ENCODE data around the gene EFCAB9.

Gene EFCAB9

GRCh38 chr5:172178301-172178987 lies 15.5 kb upstream of the EFCAB9 start:
- TF ChIP-seq CTCF (IDR thresholded peaks at IDR 0.05; ENCODE audit: extremely low read depth, insufficient read depth, missing control alignments), result no peak
- DNase-seq (ENCODE audit: low spot score), result no peak
- in situ Hi-C loops (cut with MboI; ENCODE audit: low pct_unique_long_range_greater_than_20kb, low sequenced_read_pairs, unreplicated experiment), result loop anchor here (5.0 kb wide), 1 partner anchor 66 kb away; no protein-coding TSS in a partner anchor

- in situ Hi-C loops (cut with MboI; ENCODE audit: low pct_unique_long_range_greater_than_20kb, low sequenced_read_pairs, unreplicated experiment), result loop anchor here (5.0 kb wide), 1 partner anchor 67 kb away; no protein-coding TSS in a partner anchor
- TF ChIP-seq CTCF (IDR thresholded peaks at IDR 0.05; ENCODE audit: extremely low read depth, insufficient read depth, missing control alignments), result no peak
- peak; percentile 51 for DNase-seq (ENCODE audit: low spot score)
Measured at GRCh38 chr5:172178991-172179989, 14.7 kb upstream of the EFCAB9 start.

GRCh38 chr5:172180936-172181335 lies 13.0 kb upstream of the EFCAB9 start:
- TF ChIP-seq CTCF (IDR thresholded peaks at IDR 0.05; ENCODE audit: extremely low read depth, insufficient read depth, missing control alignments), result no peak
- in situ Hi-C loops (cut with MboI; ENCODE audit: low pct_unique_long_range_greater_than_20kb, low sequenced_read_pairs, unreplicated experiment), result no loop called here
- no peak for DNase-seq (ENCODE audit: low spot score)

- DNase-seq (ENCODE audit: low spot score), result no peak
- TF ChIP-seq CTCF (IDR thresholded peaks at IDR 0.05; ENCODE audit: extremely low read depth, insufficient read depth, missing control alignments), result no peak
- in situ Hi-C loops (cut with MboI; ENCODE audit: low pct_unique_long_range_greater_than_20kb, low sequenced_read_pairs, unreplicated experiment), result no loop called here
Measured at GRCh38 chr5:172182291-172182690, 11.7 kb upstream of the EFCAB9 start.

GRCh38 chr5:172183881-172184280 lies 10.1 kb upstream of the EFCAB9 start:
- TF ChIP-seq CTCF (IDR thresholded peaks at IDR 0.05; ENCODE audit: extremely low read depth, insufficient read depth, missing control alignments), result no peak
- DNase-seq (ENCODE audit: low spot score), result no peak

GRCh38 chr5:172185096-172185461 lies 8.9 kb upstream of the EFCAB9 start:
- TF ChIP-seq CTCF (IDR thresholded peaks at IDR 0.05; ENCODE audit: extremely low read depth, insufficient read depth, missing control alignments), result no peak
- in situ Hi-C loops (cut with MboI; ENCODE audit: low pct_unique_long_range_greater_than_20kb, low sequenced_read_pairs, unreplicated experiment), result no loop called here
- DNase-seq (ENCODE audit: low spot score), result no peak

More at GRCh38 chr5:172183881-172184280, 10.1 kb upstream of the EFCAB9 start:
- in situ Hi-C loops (cut with MboI; ENCODE audit: low pct_unique_long_range_greater_than_20kb, low sequenced_read_pairs, unreplicated experiment), result no loop called here

Data from GM13977 (cell line).